ENCODE measurements around the gene ZNF287.
A peak's percentile ranks its signal among the peaks of the same experiment; 100 is the strongest.

Gene ZNF287

DNA sequence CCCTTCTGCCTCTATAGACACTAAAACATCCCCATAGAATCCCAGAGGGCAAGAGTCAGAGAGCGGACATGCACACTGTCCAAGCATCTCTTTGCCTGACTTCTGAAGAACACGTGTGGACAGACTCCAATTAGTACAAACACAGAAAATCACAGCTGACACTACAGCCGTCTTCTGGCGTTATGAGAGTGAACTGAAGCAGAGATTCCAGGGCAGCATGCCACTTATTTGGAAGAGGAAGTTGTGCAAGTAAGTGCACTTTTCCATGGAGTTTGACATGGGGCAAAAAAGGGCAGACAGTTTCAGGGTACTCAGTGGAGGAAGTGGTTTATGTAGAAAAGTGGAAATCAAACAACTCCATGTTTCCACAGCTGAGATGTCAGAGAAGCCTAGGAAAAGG lies 16.8 kb upstream of the ZNF287 start:
- no peak overlapping the region for H3K27ac ChIP-seq
- no peak for DNase-seq
- H3K9me3 ChIP-seq (ENCODE audit: severe bottlenecking) = peaks cover 4% of the 10 kb centered on the region
- no peak overlapping the region for H3K4me3 ChIP-seq (ENCODE audit: low read depth, low read length)
- no peaks in the 10 kb centered on the region for H3K27me3 ChIP-seq (ENCODE audit: insufficient read depth, low read depth, severe bottlenecking)
- TF ChIP-seq CTCF (IDR thresholded peaks at IDR 0.05; ENCODE audit: low read depth, low read length) = no peak
- H3K36me3 ChIP-seq = no peaks in the 10 kb centered on the region

GRCh38 chr17:16584273-16584995 lies 15.4 kb upstream of the ZNF287 start:
- TF ChIP-seq CTCF (IDR thresholded peaks at IDR 0.05; ENCODE audit: low read depth, low read length) = peak; percentile 99
- DNase-seq = peak; percentile 95
- Histone ChIP-seq H3K27me3 (ENCODE audit: insufficient read depth, low read depth, severe bottlenecking) (no peaks in the 10 kb centered on the region), H3K36me3 (no peaks in the 10 kb centered on the region), H3K9me3 (ENCODE audit: severe bottlenecking) (peaks cover 4% of the 10 kb centered on the region), H3K27ac (no peak overlapping the region), H3K4me3 (ENCODE audit: low read depth, low read length) (peak overlapping the region; percentile 47)

DNA sequence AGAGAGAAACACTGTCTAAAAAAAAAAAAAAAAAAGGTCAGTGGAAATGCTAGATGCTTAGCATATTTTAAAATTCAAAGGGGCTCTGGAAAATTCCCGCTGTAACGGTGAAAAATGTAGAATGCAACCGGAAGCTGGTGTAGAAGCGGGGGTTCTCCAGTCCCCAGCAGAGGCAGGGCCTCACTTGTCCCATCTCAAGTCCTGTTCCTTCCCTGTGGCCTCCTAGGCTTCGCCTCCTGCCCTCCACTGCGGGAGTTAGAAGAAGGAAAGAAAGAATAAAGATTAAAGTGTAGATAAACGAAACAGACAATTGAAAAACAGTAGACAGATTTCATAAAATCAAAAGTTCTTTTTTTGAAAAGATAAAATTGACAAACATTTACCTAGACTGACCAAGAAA lies 14.8 kb upstream of the ZNF287 start:
- Histone ChIP-seq H3K4me3 (ENCODE audit: low read depth, low read length) (peak overlapping the region; percentile 47), H3K36me3 (no peaks in the 10 kb centered on the region), H3K9me3 (ENCODE audit: severe bottlenecking) (peaks cover 4% of the 10 kb centered on the region), H3K27ac (no peak overlapping the region), H3K27me3 (ENCODE audit: insufficient read depth, low read depth, severe bottlenecking) (no peaks in the 10 kb centered on the region)
- no peak for DNase-seq
- TF ChIP-seq CTCF (IDR thresholded peaks at IDR 0.05; ENCODE audit: low read depth, low read length) = no peak

GRCh38 chr17:16573466-16573865 lies 4.5 kb upstream of the ZNF287 start:
- peaks cover 3% of the 10 kb centered on the region for H3K9me3 ChIP-seq (ENCODE audit: severe bottlenecking)
- H3K27ac ChIP-seq = no peak overlapping the region
- H3K4me3 ChIP-seq (ENCODE audit: low read depth, low read length) = no peak overlapping the region
- DNase-seq = no peak
- H3K36me3 ChIP-seq = no peaks in the 10 kb centered on the region
- H3K27me3 ChIP-seq (ENCODE audit: insufficient read depth, low read depth, severe bottlenecking) = no peaks in the 10 kb centered on the region
- no peak for TF ChIP-seq CTCF (IDR thresholded peaks at IDR 0.05; ENCODE audit: low read depth, low read length)

DNA sequence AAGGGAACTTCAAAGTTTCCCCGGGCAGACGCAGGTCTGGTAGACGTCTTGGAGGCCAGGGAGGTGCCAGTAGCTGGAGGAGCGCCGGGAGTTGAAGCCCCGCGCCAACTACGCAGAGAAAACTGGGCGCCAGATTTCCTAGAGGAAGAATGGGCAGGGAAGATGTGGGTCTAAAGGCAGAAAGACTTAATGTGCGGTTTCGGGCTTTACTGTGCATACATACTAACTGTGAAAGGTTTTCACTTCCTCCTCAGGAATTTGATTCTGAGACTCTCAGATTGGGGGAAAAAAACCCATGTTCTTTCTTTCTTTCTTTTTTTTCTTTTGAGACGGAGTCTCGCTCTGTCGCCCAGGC lies 331 bp upstream of the ZNF287 start:
- H3K9me3 ChIP-seq (ENCODE audit: severe bottlenecking) = no peaks in the 10 kb centered on the region
- no peaks in the 10 kb centered on the region for H3K27me3 ChIP-seq (ENCODE audit: insufficient read depth, low read depth, severe bottlenecking)
- DNase-seq = no peak
- no peak overlapping the region for H3K27ac ChIP-seq
- no peak for TF ChIP-seq CTCF (IDR thresholded peaks at IDR 0.05; ENCODE audit: low read depth, low read length)
- peak overlapping the region; percentile 79 for H3K4me3 ChIP-seq (ENCODE audit: low read depth, low read length)
- H3K36me3 ChIP-seq = peaks cover 23% of the 10 kb centered on the region

DNA sequence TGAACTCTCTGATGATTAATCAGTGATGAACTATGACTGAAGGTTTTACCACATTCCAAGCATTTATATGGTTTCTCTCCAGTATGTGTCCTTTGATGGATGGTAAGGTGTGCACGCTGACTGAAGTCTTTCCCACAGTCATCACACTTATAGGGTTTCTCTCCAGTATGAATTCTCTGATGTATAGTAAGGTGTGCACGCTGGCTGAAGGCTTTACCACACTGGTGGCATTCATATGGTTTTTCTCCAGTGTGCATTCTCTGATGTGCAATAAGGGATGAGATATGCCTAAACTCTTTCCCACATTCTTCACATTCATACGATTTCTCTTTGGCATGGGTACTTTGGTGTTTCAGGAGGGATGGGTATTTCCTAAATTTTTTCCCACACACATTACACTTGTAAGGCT lies 16.4 kb downstream of the ZNF287 start:
- H3K36me3 ChIP-seq = peaks cover 44% of the 10 kb centered on the region
- DNase-seq = no peak
- peaks cover 47% of the 10 kb centered on the region for H3K9me3 ChIP-seq (ENCODE audit: severe bottlenecking)
- no peak for TF ChIP-seq CTCF (IDR thresholded peaks at IDR 0.05; ENCODE audit: low read depth, low read length)
- H3K4me3 ChIP-seq (ENCODE audit: low read depth, low read length) = no peak overlapping the region
- H3K27me3 ChIP-seq (ENCODE audit: insufficient read depth, low read depth, severe bottlenecking) = no peaks in the 10 kb centered on the region
- H3K27ac ChIP-seq = no peak overlapping the region

All from WERI-Rb-1 (cell line).